ENCODE data around the gene GPR108.
A peak's percentile ranks its signal among the peaks of the same experiment; 100 is the strongest.
"Not testable (repeated sequence)": the region's sequence is repeated elsewhere in the genome, so short reads cannot be mapped to it uniquely, and the experiment has no call there.

The GPR108 gene

DNA sequence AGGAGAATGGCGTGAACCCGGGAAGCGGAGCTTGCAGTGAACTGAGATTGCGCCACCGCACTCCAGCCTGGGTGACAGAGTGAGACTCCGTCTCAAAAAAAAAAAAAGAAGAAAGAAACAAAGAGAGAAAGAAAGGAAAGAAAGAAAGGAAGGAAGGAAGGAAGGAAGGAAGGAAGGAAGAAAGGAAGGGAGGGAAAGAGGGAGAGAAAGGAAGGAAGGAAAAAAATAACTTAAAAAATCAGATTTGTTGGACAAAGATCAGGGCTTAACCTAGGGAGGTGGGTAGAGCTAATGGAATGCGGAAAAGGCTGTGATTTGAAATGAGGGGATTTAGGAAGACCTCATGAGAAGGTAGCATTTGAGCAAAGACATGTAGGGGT lies 34.3 kb upstream of the GPR108 start:
- H3K27me3 ChIP-seq (ENCODE audit: insufficient read depth, low read length); H3K79me2 ChIP-seq (ENCODE audit: control insufficient read depth, insufficient read depth, low read length, unreplicated experiment); H2AFZ ChIP-seq (ENCODE audit: low read length, unreplicated experiment); H3K36me3 ChIP-seq (ENCODE audit: insufficient read depth, low read length); H3K4me3 ChIP-seq (ENCODE audit: low read depth, low read length); H3K4me1 ChIP-seq (ENCODE audit: control insufficient read depth, insufficient read depth, low read length, unreplicated experiment); H3K27ac ChIP-seq (ENCODE audit: low read depth, low read length): not testable (repeated sequence)

DNA sequence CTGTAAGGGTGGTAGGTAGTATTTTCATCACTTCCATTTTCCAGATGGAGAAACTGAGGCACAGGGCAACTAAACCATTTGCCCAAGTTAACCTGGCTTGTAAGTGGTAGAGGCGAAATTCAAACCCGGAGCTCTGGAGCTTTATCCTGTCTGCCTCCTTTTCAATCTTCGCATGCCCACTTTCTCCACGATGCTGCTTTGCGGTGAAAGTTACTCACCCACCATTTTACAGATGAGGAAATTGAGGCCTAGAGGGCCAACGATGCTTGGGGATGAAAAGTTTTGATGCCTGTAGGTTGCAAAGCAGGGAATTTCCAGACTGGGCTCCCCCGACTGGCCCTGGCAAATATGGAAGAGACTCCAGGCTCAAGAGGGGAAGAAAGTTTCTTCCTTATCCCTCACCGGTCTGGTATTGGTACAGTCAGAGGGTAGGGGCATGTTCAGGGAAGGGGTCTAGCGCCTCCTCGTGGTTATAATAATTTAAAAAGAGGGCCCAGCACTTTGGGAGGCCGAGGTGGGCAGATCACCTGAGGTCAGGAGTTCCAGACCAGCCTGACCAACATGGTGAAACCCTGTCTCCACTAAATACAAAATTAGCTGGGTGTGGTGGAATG lies 31.7 kb upstream of the GPR108 start:
- peaks cover 15% of the 10 kb centered on the region for H3K4me1 ChIP-seq (ENCODE audit: control insufficient read depth, insufficient read depth, low read length, unreplicated experiment)
- no peaks in the 10 kb centered on the region for H3K79me2 ChIP-seq (ENCODE audit: control insufficient read depth, insufficient read depth, low read length, unreplicated experiment)
- H3K27ac ChIP-seq (ENCODE audit: low read depth, low read length): no peak overlapping the region

DNA sequence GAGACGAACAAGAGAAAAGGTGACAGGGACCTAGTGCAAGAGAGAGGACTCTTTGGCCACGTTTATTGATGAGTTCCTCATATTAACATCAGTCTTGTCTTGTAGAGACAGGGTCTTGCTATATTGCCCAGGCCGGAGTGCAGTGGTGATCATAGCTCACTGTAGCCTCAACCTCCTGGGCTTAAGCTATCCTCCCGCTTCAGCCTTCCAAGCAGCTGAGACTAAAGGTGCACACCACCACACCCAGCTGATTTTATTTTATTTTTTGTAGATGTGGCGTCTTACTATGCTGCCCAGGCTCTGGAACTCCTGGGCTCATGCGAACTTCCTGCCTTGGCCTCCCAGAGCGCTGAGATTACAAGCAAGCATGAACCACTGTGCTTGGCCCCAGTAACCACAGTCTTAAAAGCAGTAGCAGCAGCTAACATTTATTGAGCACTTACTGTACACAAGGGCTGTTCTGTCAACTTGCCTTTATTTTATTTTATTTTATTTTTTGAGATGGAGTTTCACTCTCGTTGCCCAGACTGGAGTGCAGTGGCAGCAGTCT lies 30.9 kb upstream of the GPR108 start:
- H3K27ac ChIP-seq (ENCODE audit: low read depth, low read length): no peak overlapping the region
- no peaks in the 10 kb centered on the region for H3K79me2 ChIP-seq (ENCODE audit: control insufficient read depth, insufficient read depth, low read length, unreplicated experiment)

More for the DNA sequence above, 31.7 kb upstream of the GPR108 start:
- Histone ChIP-seq H3K36me3 (ENCODE audit: insufficient read depth, low read length) (no peaks in the 10 kb centered on the region), H3K27me3 (ENCODE audit: insufficient read depth, low read length) (no peaks in the 10 kb centered on the region), H2AFZ (ENCODE audit: low read length, unreplicated experiment) (no peak overlapping the region), H3K4me3 (ENCODE audit: low read depth, low read length) (no peak overlapping the region)

DNA sequence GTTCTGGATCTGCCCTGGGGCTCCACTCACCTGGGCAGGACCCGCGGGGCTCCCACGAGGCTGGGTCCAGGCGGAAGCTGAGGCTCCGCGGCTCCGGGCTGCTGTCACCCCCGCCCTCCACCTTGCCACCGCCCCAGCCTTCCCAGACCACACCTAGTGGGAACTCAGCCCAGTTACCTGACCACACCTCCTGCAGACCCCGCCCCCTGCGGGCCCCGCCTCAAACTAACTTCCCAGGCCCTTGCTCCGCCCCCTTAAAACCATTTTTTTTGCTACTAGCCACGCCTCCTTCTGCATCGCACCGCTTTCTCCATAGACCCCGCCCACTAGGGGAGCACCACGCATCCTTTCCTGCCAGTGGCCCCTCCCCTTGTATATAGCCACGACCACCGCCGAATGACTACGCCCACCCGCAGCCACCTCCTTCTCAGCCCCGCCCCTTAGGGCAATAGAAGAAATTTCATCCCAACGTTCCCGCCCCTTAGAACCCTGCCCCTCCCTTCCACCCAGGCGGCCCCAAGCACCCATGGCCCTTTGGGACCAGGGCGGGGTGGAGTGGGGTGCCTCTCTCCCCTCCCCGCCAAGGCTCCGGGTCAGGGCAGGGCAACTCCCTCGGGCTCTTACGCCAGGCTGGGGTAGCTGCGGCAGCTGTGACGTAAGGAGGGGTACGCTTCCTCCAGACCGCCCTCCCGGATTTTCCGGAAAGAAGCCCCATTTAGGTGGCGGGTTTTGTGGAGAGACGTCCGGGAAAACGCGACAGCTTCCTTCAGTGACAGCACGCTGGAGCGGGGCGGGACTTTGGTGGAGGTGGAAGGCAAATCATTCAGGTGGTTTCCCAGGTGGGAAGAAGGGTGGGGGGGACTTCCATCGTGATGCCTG lies 30.2 kb upstream of the GPR108 start, which contains the start of gene SH2D3A:
Gene SH2D3A (minus strand): TSS at position 79 of the 879 bp plus-strand sequence. CDS start 3,687 bp downstream, outside the sequence.
- H3K79me2 ChIP-seq (ENCODE audit: control insufficient read depth, insufficient read depth, low read length, unreplicated experiment): no peaks in the 10 kb centered on the region
- H3K36me3 ChIP-seq (ENCODE audit: insufficient read depth, low read length): no peaks in the 10 kb centered on the region
- H3K4me3 ChIP-seq (ENCODE audit: low read depth, low read length): peak within 1 kb of the TSS; percentile 67
- no peaks in the 10 kb centered on the region for H3K27me3 ChIP-seq (ENCODE audit: insufficient read depth, low read length)
- no peak within 1 kb of the TSS for H2AFZ ChIP-seq (ENCODE audit: low read length, unreplicated experiment)
- H3K27ac ChIP-seq (ENCODE audit: low read depth, low read length): no peak within 1 kb of the TSS
- peaks cover 15% of the 10 kb centered on the region for H3K4me1 ChIP-seq (ENCODE audit: control insufficient read depth, insufficient read depth, low read length, unreplicated experiment)

More for the DNA sequence above, 30.9 kb upstream of the GPR108 start:
- peaks cover 15% of the 10 kb centered on the region for H3K4me1 ChIP-seq (ENCODE audit: control insufficient read depth, insufficient read depth, low read length, unreplicated experiment)
- H2AFZ ChIP-seq (ENCODE audit: low read length, unreplicated experiment): no peak overlapping the region
- H3K36me3 ChIP-seq (ENCODE audit: insufficient read depth, low read length): no peaks in the 10 kb centered on the region
- H3K27me3 ChIP-seq (ENCODE audit: insufficient read depth, low read length): no peaks in the 10 kb centered on the region
- H3K4me3 ChIP-seq (ENCODE audit: low read depth, low read length): no peak overlapping the region

DNA sequence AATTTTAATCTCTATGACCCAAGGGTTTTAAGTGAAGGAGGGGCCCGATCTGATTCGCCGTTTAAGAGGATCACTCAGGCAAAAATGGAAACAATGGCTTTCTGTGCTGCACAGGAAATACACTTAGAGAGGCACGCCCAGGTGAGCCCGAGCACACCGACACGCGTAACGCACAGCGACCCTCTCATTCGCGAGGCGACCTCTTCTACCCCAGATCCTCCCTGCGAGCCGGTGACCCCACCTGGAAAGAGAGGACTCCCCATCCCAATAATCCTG lies 29.6 kb upstream of the GPR108 start:
- peak overlapping the region; percentile 67 for H3K4me3 ChIP-seq (ENCODE audit: low read depth, low read length)
- H3K36me3 ChIP-seq (ENCODE audit: insufficient read depth, low read length): no peaks in the 10 kb centered on the region
- H3K79me2 ChIP-seq (ENCODE audit: control insufficient read depth, insufficient read depth, low read length, unreplicated experiment): no peaks in the 10 kb centered on the region
- no peaks in the 10 kb centered on the region for H3K27me3 ChIP-seq (ENCODE audit: insufficient read depth, low read length)
- H3K27ac ChIP-seq (ENCODE audit: low read depth, low read length): no peak overlapping the region
- H2AFZ ChIP-seq (ENCODE audit: low read length, unreplicated experiment): no peak overlapping the region
- peaks cover 15% of the 10 kb centered on the region for H3K4me1 ChIP-seq (ENCODE audit: control insufficient read depth, insufficient read depth, low read length, unreplicated experiment)

DNA sequence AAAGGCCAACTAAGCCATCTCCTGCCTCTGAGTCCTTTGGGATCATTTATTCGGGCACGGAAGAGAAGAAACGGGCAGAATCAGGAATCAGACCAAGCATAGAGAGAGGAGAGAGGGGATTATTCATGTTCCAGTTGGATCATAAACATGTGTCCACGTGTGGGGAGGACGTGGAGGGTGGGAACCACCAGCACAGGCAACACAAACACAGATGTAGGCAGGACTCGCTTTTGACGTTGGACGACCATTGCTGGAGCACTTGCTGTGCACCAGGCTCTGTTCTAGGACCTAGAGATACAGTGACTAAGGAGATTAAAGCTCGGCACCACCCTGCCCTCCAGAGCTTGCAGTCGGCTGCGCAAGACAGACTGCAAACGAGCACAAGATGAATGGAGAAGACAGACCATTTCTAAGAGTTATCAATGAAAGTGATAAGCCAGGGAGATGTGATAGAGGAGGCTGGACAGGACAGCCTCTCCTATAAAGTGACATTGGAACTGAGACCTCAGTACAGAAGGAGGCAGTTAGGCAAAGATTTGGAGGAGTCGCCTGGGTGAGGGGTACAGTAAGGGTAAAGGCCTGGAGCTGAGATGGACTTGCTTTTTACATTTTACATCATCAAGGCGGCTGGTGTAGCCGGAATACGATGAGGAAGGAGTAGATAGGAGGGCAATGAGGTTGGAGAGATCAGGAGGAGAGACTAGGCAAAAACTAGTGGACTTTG lies 29.1 kb upstream of the GPR108 start:
- peaks cover 15% of the 10 kb centered on the region for H3K4me1 ChIP-seq (ENCODE audit: control insufficient read depth, insufficient read depth, low read length, unreplicated experiment)
- H3K27ac ChIP-seq (ENCODE audit: low read depth, low read length): no peak overlapping the region
- no peaks in the 10 kb centered on the region for H3K27me3 ChIP-seq (ENCODE audit: insufficient read depth, low read length)
- no peak overlapping the region for H2AFZ ChIP-seq (ENCODE audit: low read length, unreplicated experiment)
- H3K79me2 ChIP-seq (ENCODE audit: control insufficient read depth, insufficient read depth, low read length, unreplicated experiment): no peaks in the 10 kb centered on the region
- H3K4me3 ChIP-seq (ENCODE audit: low read depth, low read length): peak overlapping the region; percentile 12
- H3K36me3 ChIP-seq (ENCODE audit: insufficient read depth, low read length): no peaks in the 10 kb centered on the region

DNA sequence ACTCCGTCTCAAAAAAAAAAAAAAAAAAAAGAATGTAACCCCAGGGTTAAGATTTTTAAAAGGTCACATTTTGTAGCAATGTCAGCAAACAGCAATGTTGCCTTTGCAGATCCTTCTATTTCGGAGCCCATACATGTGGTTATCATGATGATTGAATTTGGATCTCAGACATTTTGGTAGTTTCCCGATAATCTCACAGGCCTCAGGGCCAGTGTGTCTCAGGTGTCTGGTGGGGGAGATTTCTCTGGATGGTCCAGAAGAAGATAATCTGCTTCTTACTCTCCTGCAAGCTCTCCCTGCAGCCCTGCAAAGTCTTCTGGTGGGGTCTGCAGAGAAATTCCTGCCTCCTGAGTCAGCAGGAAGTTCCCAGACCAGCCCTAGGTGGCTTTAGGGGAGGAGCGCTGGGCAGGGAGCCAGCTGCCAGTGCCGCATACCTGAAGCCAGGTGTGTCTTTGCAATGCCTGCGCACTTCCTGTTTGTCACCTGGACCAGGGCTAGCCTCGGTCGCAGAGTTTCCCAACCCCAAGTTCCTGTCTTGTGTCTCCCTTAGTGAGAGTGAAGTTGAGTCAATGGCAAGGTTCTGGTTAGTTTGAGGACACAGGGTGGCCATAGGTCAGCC lies 28.5 kb upstream of the GPR108 start:
- Histone ChIP-seq H3K4me3 (ENCODE audit: low read depth, low read length) (no peak overlapping the region), H3K27me3 (ENCODE audit: insufficient read depth, low read length) (no peaks in the 10 kb centered on the region), H3K4me1 (ENCODE audit: control insufficient read depth, insufficient read depth, low read length, unreplicated experiment) (peaks cover 15% of the 10 kb centered on the region), H3K79me2 (ENCODE audit: control insufficient read depth, insufficient read depth, low read length, unreplicated experiment) (no peaks in the 10 kb centered on the region), H3K27ac (ENCODE audit: low read depth, low read length) (no peak overlapping the region), H2AFZ (ENCODE audit: low read length, unreplicated experiment) (no peak overlapping the region), H3K36me3 (ENCODE audit: insufficient read depth, low read length) (no peaks in the 10 kb centered on the region)

DNA sequence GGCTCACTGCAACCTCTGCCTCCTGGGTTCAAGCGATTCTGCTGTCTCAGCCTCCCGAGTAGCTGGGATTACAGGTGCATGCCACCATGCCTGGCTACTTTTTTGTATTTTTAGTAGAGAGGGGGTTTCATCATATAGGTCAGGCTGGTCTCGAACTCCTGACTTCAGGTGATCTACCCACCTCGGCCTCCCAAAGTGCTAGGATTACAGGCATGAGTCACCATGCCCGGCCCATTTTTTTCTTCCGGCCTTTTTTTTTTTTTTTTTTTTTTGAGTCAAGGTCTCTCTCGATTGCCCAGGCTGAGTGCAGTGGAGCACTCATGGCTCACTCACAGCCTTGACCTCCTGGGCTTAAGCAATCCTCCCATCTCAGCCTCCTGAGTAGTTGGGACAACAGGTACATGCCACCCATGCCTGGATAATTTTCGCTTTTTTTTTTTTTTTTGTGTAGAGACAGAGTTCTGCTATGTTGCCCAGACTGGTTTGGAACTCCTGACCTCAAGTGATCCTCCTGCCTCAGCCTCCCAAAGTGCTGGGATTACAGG lies 24.9 kb upstream of the GPR108 start:
- not testable (repeated sequence) for H3K36me3 ChIP-seq (ENCODE audit: insufficient read depth, low read length); H3K4me3 ChIP-seq (ENCODE audit: low read depth, low read length); H3K27ac ChIP-seq (ENCODE audit: low read depth, low read length); H3K79me2 ChIP-seq (ENCODE audit: control insufficient read depth, insufficient read depth, low read length, unreplicated experiment); H2AFZ ChIP-seq (ENCODE audit: low read length, unreplicated experiment); H3K27me3 ChIP-seq (ENCODE audit: insufficient read depth, low read length)
- H3K4me1 ChIP-seq (ENCODE audit: control insufficient read depth, insufficient read depth, low read length, unreplicated experiment): peaks cover 15% of the 10 kb centered on the region

DNA sequence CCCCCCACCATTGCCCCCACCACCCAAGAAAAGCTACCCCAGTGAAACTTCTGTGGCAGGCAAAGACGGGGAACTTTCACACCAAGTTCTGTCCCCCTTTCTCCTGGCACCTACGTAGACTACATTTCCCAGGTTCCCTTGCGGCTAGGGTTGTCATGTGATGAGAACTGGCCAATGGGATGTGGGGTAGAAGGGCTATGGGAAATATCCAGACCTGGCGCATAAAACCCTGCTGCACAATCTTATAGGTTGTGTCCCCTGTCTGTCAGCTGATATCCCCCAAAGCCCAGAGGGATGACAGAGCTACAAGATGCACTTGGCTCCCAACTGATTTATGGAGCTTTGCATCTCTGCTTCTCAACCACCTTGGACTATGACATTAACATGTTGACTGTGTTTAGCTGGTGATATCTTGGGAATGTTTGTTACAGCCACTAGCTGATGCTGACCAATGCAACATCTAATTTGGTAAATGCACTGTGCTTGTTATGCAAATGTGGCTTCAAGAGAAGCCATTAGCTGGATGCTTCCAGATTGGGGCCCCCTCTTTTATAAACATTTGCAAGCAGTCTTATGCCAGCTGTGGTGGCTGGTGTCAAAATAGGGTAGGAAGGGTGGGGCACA lies 23.8 kb upstream of the GPR108 start:
- Histone ChIP-seq H3K4me1 (ENCODE audit: control insufficient read depth, insufficient read depth, low read length, unreplicated experiment) (peaks cover 5% of the 10 kb centered on the region), H2AFZ (ENCODE audit: low read length, unreplicated experiment) (no peak overlapping the region), H3K27me3 (ENCODE audit: insufficient read depth, low read length) (no peaks in the 10 kb centered on the region), H3K79me2 (ENCODE audit: control insufficient read depth, insufficient read depth, low read length, unreplicated experiment) (no peaks in the 10 kb centered on the region), H3K36me3 (ENCODE audit: insufficient read depth, low read length) (no peaks in the 10 kb centered on the region), H3K27ac (ENCODE audit: low read depth, low read length) (no peak overlapping the region), H3K4me3 (ENCODE audit: low read depth, low read length) (no peak overlapping the region)

DNA sequence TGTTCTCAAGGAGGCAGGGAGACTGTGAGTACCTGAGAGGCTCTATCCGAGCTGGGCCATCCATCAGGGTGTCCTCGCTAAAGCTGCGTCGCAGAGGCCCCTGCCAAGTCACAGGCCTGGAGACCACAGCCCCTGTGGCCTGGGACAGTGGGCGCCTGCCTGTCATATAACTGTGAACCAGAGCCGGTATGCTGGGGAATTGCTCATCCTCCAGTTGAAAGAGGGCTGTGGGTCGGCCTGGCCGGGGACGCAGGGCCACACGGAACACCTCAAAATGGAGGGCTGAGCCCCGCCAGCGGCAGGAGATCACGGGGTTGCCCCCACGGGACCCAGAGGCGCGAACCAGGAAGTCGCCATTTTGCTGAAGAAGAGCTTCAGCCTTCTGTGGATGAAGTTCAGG lies 23.2 kb upstream of the GPR108 start:
- H3K36me3 ChIP-seq (ENCODE audit: insufficient read depth, low read length): no peaks in the 10 kb centered on the region
- H3K27ac ChIP-seq (ENCODE audit: low read depth, low read length): no peak overlapping the region
- no peaks in the 10 kb centered on the region for H3K27me3 ChIP-seq (ENCODE audit: insufficient read depth, low read length)
- no peak overlapping the region for H2AFZ ChIP-seq (ENCODE audit: low read length, unreplicated experiment)
- no peak overlapping the region for H3K4me3 ChIP-seq (ENCODE audit: low read depth, low read length)
- H3K4me1 ChIP-seq (ENCODE audit: control insufficient read depth, insufficient read depth, low read length, unreplicated experiment): no peaks in the 10 kb centered on the region
- no peaks in the 10 kb centered on the region for H3K79me2 ChIP-seq (ENCODE audit: control insufficient read depth, insufficient read depth, low read length, unreplicated experiment)
